Measurements from ENCODE around the gene SYNJ2.
A peak's percentile ranks its signal among the peaks of the same experiment; 100 is the strongest.

SYNJ2 gene

GRCh38 chr6:158143700-158144099 lies 162.0 kb downstream of the SYNJ2 start:
- Histone ChIP-seq H3K4me3 (ENCODE audit: low read length) (no peak overlapping the region), H2AFZ (ENCODE audit: low read length) (no peak overlapping the region), H3K9me2 (replicated peaks; ENCODE audit: insufficient read depth, low read length) (no peaks in the 10 kb centered on the region), H3K27me3 (replicated peaks; ENCODE audit: insufficient read depth, low read length) (no peaks in the 10 kb centered on the region), H3K79me2 (ENCODE audit: low read length) (no peaks in the 10 kb centered on the region), H3F3A (ENCODE audit: insufficient read depth, low read length) (no peaks in the 10 kb centered on the region), H3K27ac (ENCODE audit: low read length) (no peak overlapping the region), H3K9me3 (replicated peaks; ENCODE audit: insufficient read depth, low read length) (no peaks in the 10 kb centered on the region), H3K36me3 (replicated peaks; ENCODE audit: insufficient read depth, low read length) (no peaks in the 10 kb centered on the region), H3K9ac (ENCODE audit: low read length) (no peak overlapping the region), H4K20me1 (ENCODE audit: insufficient read depth, low read length) (no peaks in the 10 kb centered on the region), H3K4me2 (ENCODE audit: low read depth, low read length) (no peak overlapping the region), H3K4me1 (ENCODE audit: low read length) (no peaks in the 10 kb centered on the region)
- peak; percentile 42 for DNase-seq
- TF ChIP-seq CTCF (IDR thresholded peaks at IDR 0.05; ENCODE audit: low read length) = peak; percentile 37
- TF ChIP-seq EZH2 (optimal IDR thresholded peaks at IDR 0.05; ENCODE audit: low read depth, low read length) = no peak
- TF ChIP-seq EZH2phosphoT487 (IDR thresholded peaks at IDR 0.05; ENCODE audit: low read length) = no peak

Measured in MM.1S (cell line).